Activated effector memory CD4-positive, alpha-beta T cell treated with Interleukin-2 at 50 U/mL for 16 hours (primary cell): ENCODE measurements around the gene SH3RF3.
A peak's percentile ranks its signal among the peaks of the same experiment; 100 is the strongest.

Source experiments
- DNase-seq: peaks from one replicate; pipeline ENCODE4 v3.0.0-alpha.2; 2020

The SH3RF3 gene

GRCh38 chr2:109141006-109141600 is 12.1 kb downstream of the SH3RF3 start:
- no peak for DNase-seq

GRCh38 chr2:109141727-109142283 is 12.8 kb downstream of the SH3RF3 start:
- no peak for DNase-seq

GRCh38 chr2:109142416-109143210 is 13.6 kb downstream of the SH3RF3 start:
- DNase-seq, result no peak

GRCh38 chr2:109143214-109144187 is 14.5 kb downstream of the SH3RF3 start:
- DNase-seq, result peak; percentile 41

- no peak for DNase-seq
Observed at GRCh38 chr2:109144271-109144670, 15.3 kb downstream of the SH3RF3 start.

- DNase-seq, result no peak
Observed at GRCh38 chr2:109144721-109145120, 15.7 kb downstream of the SH3RF3 start.

GRCh38 chr2:109145286-109145685 is 16.3 kb downstream of the SH3RF3 start:
- DNase-seq, result no peak

- no peak for DNase-seq
Observed at GRCh38 chr2:109147405-109147804, 18.4 kb downstream of the SH3RF3 start.

- DNase-seq, result no peak
Observed at GRCh38 chr2:109148117-109148746, 19.2 kb downstream of the SH3RF3 start.

- DNase-seq, result no peak
Observed at GRCh38 chr2:109148991-109149645, 20.1 kb downstream of the SH3RF3 start.

- DNase-seq, result no peak
Observed at GRCh38 chr2:109150559-109150958, 21.6 kb downstream of the SH3RF3 start.

- no peak for DNase-seq
Observed at GRCh38 chr2:109151519-109151918, 22.5 kb downstream of the SH3RF3 start.

- DNase-seq, result no peak
Observed at GRCh38 chr2:109153005-109153784, 24.2 kb downstream of the SH3RF3 start.

GRCh38 chr2:109153807-109154206 is 24.8 kb downstream of the SH3RF3 start:
- DNase-seq, result no peak

- DNase-seq, result no peak
Observed at GRCh38 chr2:109154226-109154625, 25.2 kb downstream of the SH3RF3 start.

GRCh38 chr2:109155553-109156451 is 26.8 kb downstream of the SH3RF3 start:
- DNase-seq, result no peak

- DNase-seq, result no peak
Observed at GRCh38 chr2:109157563-109158105, 28.6 kb downstream of the SH3RF3 start.

- no peak for DNase-seq
Observed at GRCh38 chr2:109158237-109158636, 29.2 kb downstream of the SH3RF3 start.

- DNase-seq, result no peak
Observed at GRCh38 chr2:109159096-109159495, 30.1 kb downstream of the SH3RF3 start.
